ENCODE measurements around the gene OASL.

OASL gene

DNA sequence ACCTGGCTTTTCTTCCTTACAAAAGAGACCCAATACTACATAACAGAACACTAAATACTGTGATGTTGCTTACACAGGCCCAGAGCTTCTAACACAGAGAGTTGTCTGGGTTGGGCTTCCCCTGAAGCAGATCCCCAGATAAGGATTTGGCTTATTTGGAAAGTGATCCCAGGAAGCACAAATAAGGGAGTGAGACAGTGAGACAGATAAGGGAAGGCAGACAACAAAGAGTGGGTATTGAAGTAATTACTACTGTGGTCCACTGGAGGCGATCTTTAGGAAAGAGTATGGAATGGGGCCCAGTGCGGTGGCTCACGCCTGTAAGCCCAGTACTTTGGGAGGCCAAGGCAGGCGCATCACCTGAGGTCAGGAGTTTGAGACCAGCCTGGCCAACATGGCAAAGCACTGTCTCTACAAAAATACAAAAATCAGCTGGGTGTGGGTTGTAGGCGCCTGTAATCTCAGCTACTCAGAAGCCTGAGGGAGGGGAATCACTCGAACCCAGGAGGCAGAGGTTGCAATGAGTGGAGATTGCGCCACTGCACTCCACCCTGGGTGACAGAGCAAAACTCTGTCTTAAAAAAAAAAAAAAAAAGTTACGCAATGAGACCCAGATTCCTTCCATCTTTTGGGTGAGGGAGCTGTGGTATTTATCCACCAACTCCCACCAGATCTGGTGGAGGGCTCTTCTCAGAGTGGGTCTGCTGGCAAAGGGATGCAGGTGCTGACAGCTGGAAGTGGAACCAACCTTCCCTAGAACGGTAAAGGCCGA is 12.6 kb downstream of the OASL start:
- Histone ChIP-seq H2AFZ (ENCODE audit: low read length) (no peak overlapping the region), H3K36me3 (replicated peaks in 1 of 2; ENCODE audit: control insufficient read depth in 2 of 2, insufficient read depth in 2 of 2, low read length in 2 of 2) (no peaks in the 10 kb centered on the region), H3K23ac (ENCODE audit: low read depth, low read length, poor library complexity) (no peak overlapping the region), H3K79me1 (ENCODE audit: low read depth, low read length) (no peaks in the 10 kb centered on the region), H2BK12ac (ENCODE audit: low read length) (no peak overlapping the region), H4K8ac (ENCODE audit: low read depth, low read length) (no peak overlapping the region), H4K91ac (ENCODE audit: low read depth, low read length, poor library complexity) (no peak overlapping the region), H2BK15ac (ENCODE audit: low read length) (no peak overlapping the region), H3K27ac (replicated peaks; ENCODE audit: low read length) (no peak overlapping the region), H3K4me2 (ENCODE audit: insufficient read depth, low read length, poor library complexity, severe bottlenecking) (no peak overlapping the region), H2AK5ac (ENCODE audit: low read depth, low read length) (no peak overlapping the region), H3K4me3 (ENCODE audit: low read length in 2 of 2) (no peak overlapping the region), H3K27me3 (ENCODE audit: control insufficient read depth in 3 of 3, insufficient read depth in 3 of 3, low read depth in 1 of 3, low read length in 3 of 3) (peaks cover 0 to 9% (median 0%) of the 10 kb centered on the region in 3 experiments), H3K18ac (ENCODE audit: low read length) (no peak overlapping the region), H3K14ac (ENCODE audit: low read length) (no peak overlapping the region), H3K4me1 (ENCODE audit: control insufficient read depth in 2 of 2, insufficient read depth in 1 of 2, low read depth in 1 of 2, low read length in 2 of 2) (no peaks in the 10 kb centered on the region), H3K9me3 (replicated peaks in 1 of 2; ENCODE audit: control insufficient read depth in 2 of 2, insufficient read depth in 1 of 2, low read depth in 1 of 2, low read length in 2 of 2) (no peaks in the 10 kb centered on the region), H2BK120ac (ENCODE audit: low read depth, low read length) (no peak overlapping the region), H3K4ac (ENCODE audit: low read length) (no peak overlapping the region), H3K9ac (ENCODE audit: low read depth, low read length, poor library complexity) (no peak overlapping the region), H2BK5ac (ENCODE audit: low read length) (no peak overlapping the region)
- no peak for DNase-seq (ENCODE audit: low spot score)
- WGBS, 2 donors (ENCODE audit: extremely low coverage in 2 of 2, insufficient read length in 2 of 2, insufficient replicate concordance in 1 of 2): no CpG with 5 or more reads among the region's 10 CpGs

DNA sequence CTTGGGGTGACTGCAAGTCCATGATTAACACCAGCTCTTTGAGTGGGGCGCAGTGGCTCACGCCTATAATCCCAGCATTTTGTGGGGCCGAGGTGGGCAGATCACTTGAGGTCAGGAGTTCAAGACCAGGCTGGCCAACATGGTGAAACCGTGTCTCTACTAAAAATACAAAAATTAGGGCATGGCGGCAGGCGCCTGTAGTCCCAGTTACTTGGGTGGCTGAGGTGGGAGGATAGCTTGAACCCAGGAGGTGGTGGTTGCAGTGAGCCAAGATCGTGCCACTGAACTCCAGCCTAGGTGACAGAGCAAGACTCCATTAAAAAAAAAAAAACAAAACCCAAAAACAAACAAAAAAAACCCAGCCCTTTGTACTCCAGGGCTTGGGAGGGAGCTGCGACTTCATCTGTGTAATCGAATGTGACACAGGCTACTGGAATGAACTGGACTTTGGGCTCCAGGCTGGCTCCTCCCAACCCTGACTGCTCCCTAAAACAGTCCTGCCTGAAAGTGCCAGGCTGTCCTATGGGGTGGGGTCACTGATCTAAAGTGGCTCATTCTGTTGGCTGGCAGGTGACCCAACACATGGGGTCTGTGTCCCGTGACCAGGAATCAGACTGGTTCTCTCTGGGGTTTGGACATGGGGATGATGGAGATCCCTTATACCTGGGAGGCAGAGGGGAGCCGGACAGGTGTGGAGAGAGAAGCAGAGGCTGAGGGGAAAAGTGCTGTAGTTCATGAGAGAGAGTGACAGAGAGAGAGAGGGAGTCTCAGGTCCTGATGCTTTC is 13.4 kb downstream of the OASL start:
- WGBS, 2 donors (ENCODE audit: extremely low coverage in 2 of 2, insufficient read length in 2 of 2, insufficient replicate concordance in 1 of 2): no CpG with 5 or more reads among the region's 11 CpGs

DNA sequence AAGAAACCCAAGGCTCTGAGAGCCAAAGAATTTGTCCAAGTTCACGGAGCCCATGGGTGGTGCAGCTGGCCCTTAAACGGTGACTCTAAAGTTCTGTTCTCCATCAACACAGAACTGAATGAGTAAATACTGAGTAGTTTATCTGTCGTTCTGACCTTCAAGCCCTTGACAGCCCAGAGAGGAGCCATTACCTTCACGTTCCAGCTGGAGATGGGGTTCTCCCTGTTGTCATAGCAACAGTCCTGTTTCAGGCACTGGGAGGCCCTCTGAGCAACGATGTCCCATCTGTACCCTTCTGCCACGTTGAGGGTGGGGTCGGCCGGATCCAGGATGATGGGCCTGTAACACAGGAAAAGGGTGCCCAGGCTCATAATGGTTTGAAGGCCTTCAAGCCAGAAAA is 15.2 kb downstream of the OASL start:
- no peak overlapping the region for H2BK12ac ChIP-seq (ENCODE audit: low read length)
- H2BK15ac ChIP-seq (ENCODE audit: low read length): no peak overlapping the region

More for the DNA sequence above, 13.4 kb downstream of the OASL start:
- Histone ChIP-seq H3K14ac (ENCODE audit: low read length) (no peak overlapping the region), H3K23ac (ENCODE audit: low read depth, low read length, poor library complexity) (no peak overlapping the region), H3K79me1 (ENCODE audit: low read depth, low read length) (no peaks in the 10 kb centered on the region), H2BK12ac (ENCODE audit: low read length) (no peak overlapping the region), H2BK15ac (ENCODE audit: low read length) (no peak overlapping the region), H2AFZ (ENCODE audit: low read length) (no peak overlapping the region), H4K91ac (ENCODE audit: low read depth, low read length, poor library complexity) (no peak overlapping the region), H3K9me3 (replicated peaks in 1 of 2; ENCODE audit: control insufficient read depth in 2 of 2, insufficient read depth in 1 of 2, low read depth in 1 of 2, low read length in 2 of 2) (no peaks in the 10 kb centered on the region), H2AK5ac (ENCODE audit: low read depth, low read length) (no peak overlapping the region), H3K27me3 (ENCODE audit: control insufficient read depth in 3 of 3, insufficient read depth in 3 of 3, low read depth in 1 of 3, low read length in 3 of 3) (peaks cover 0 to 9% (median 0%) of the 10 kb centered on the region in 3 experiments), H3K9ac (ENCODE audit: low read depth, low read length, poor library complexity) (no peak overlapping the region), H3K18ac (ENCODE audit: low read length) (no peak overlapping the region), H3K36me3 (replicated peaks in 1 of 2; ENCODE audit: control insufficient read depth in 2 of 2, insufficient read depth in 2 of 2, low read length in 2 of 2) (no peaks in the 10 kb centered on the region), H3K27ac (replicated peaks; ENCODE audit: low read length) (no peak overlapping the region), H3K4ac (ENCODE audit: low read length) (no peak overlapping the region), H4K8ac (ENCODE audit: low read depth, low read length) (no peak overlapping the region), H3K4me2 (ENCODE audit: insufficient read depth, low read length, poor library complexity, severe bottlenecking) (no peak overlapping the region), H3K4me3 (ENCODE audit: low read length in 2 of 2) (no peak overlapping the region), H2BK120ac (ENCODE audit: low read depth, low read length) (no peak overlapping the region), H3K4me1 (ENCODE audit: control insufficient read depth in 2 of 2, insufficient read depth in 1 of 2, low read depth in 1 of 2, low read length in 2 of 2) (no peaks in the 10 kb centered on the region), H2BK5ac (ENCODE audit: low read length) (no peak overlapping the region)
- no peak for DNase-seq (ENCODE audit: low spot score)

DNA sequence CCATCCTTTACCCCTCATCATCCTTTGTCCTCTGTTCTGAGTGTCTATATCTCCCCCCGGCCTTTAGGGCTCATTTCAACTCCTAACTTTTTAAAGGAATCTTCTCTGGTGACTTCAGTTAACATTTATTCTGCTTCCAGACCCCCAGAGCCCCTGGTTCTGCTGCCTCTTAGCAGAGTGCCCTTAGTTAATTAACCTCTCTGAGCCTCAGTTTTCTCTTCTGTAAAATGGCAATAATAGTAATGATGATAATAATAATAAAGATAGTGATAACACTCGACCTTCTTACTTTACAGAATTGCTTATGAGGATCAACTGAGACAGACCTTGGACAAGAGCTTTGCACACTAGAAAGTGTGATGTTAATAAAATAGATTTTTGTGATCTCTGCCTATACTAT is 16.3 kb downstream of the OASL start:
- H3K9ac ChIP-seq (ENCODE audit: low read depth, low read length, poor library complexity): no peak overlapping the region
- no peak overlapping the region for H3K4ac ChIP-seq (ENCODE audit: low read length)
- H3K4me2 ChIP-seq (ENCODE audit: insufficient read depth, low read length, poor library complexity, severe bottlenecking): no peak overlapping the region
- H3K36me3 ChIP-seq (replicated peaks in 1 of 2; ENCODE audit: control insufficient read depth in 2 of 2, insufficient read depth in 2 of 2, low read length in 2 of 2): no peaks in the 10 kb centered on the region
- no peak overlapping the region for H3K27ac ChIP-seq (replicated peaks; ENCODE audit: low read length)
- H3K9me3 ChIP-seq (replicated peaks in 1 of 2; ENCODE audit: control insufficient read depth in 2 of 2, insufficient read depth in 1 of 2, low read depth in 1 of 2, low read length in 2 of 2): no peaks in the 10 kb centered on the region
- no peak overlapping the region for H3K14ac ChIP-seq (ENCODE audit: low read length)
- no peak overlapping the region for H4K8ac ChIP-seq (ENCODE audit: low read depth, low read length)
- H3K4me3 ChIP-seq (ENCODE audit: low read length in 2 of 2): no peak overlapping the region
- H4K91ac ChIP-seq (ENCODE audit: low read depth, low read length, poor library complexity): no peak overlapping the region
- no peak overlapping the region for H2BK5ac ChIP-seq (ENCODE audit: low read length)
- WGBS, 2 donors (ENCODE audit: extremely low coverage in 2 of 2, insufficient read length in 2 of 2, insufficient replicate concordance in 1 of 2): no CpG with 5 or more reads among the region's 2 CpGs
- H3K18ac ChIP-seq (ENCODE audit: low read length): no peak overlapping the region
- no peaks in the 10 kb centered on the region for H3K79me1 ChIP-seq (ENCODE audit: low read depth, low read length)
- H3K4me1 ChIP-seq (ENCODE audit: control insufficient read depth in 2 of 2, insufficient read depth in 1 of 2, low read depth in 1 of 2, low read length in 2 of 2): no peaks in the 10 kb centered on the region
- no peak for DNase-seq (ENCODE audit: low spot score)
- no peak overlapping the region for H2BK15ac ChIP-seq (ENCODE audit: low read length)
- peaks cover 0 to 13% (median 0%) of the 10 kb centered on the region in 3 experiments for H3K27me3 ChIP-seq (ENCODE audit: control insufficient read depth in 3 of 3, insufficient read depth in 3 of 3, low read depth in 1 of 3, low read length in 3 of 3)
- no peak overlapping the region for H2AFZ ChIP-seq (ENCODE audit: low read length)
- H2BK120ac ChIP-seq (ENCODE audit: low read depth, low read length): no peak overlapping the region
- H2BK12ac ChIP-seq (ENCODE audit: low read length): no peak overlapping the region
- H3K23ac ChIP-seq (ENCODE audit: low read depth, low read length, poor library complexity): no peak overlapping the region
- no peak overlapping the region for H2AK5ac ChIP-seq (ENCODE audit: low read depth, low read length)

More for the DNA sequence above, 15.2 kb downstream of the OASL start:
- H3K27me3 ChIP-seq (ENCODE audit: control insufficient read depth in 3 of 3, insufficient read depth in 3 of 3, low read depth in 1 of 3, low read length in 3 of 3): peaks cover 0 to 13% (median 0%) of the 10 kb centered on the region in 3 experiments
- H3K4me3 ChIP-seq (ENCODE audit: low read length in 2 of 2): no peak overlapping the region
- H2BK120ac ChIP-seq (ENCODE audit: low read depth, low read length): no peak overlapping the region
- no peaks in the 10 kb centered on the region for H3K36me3 ChIP-seq (replicated peaks in 1 of 2; ENCODE audit: control insufficient read depth in 2 of 2, insufficient read depth in 2 of 2, low read length in 2 of 2)
- no peaks in the 10 kb centered on the region for H3K79me1 ChIP-seq (ENCODE audit: low read depth, low read length)
- no peaks in the 10 kb centered on the region for H3K4me1 ChIP-seq (ENCODE audit: control insufficient read depth in 2 of 2, insufficient read depth in 1 of 2, low read depth in 1 of 2, low read length in 2 of 2)
- H2AFZ ChIP-seq (ENCODE audit: low read length): no peak overlapping the region
- no peak overlapping the region for H2BK5ac ChIP-seq (ENCODE audit: low read length)
- no peak overlapping the region for H4K91ac ChIP-seq (ENCODE audit: low read depth, low read length, poor library complexity)
- no peak overlapping the region for H3K14ac ChIP-seq (ENCODE audit: low read length)
- no peak overlapping the region for H3K18ac ChIP-seq (ENCODE audit: low read length)
- no CpG with 5 or more reads among the region's 8 CpGs for WGBS, 2 donors (ENCODE audit: extremely low coverage in 2 of 2, insufficient read length in 2 of 2, insufficient replicate concordance in 1 of 2)
- no peak overlapping the region for H3K4ac ChIP-seq (ENCODE audit: low read length)
- H2AK5ac ChIP-seq (ENCODE audit: low read depth, low read length): no peak overlapping the region
- H4K8ac ChIP-seq (ENCODE audit: low read depth, low read length): no peak overlapping the region
- H3K27ac ChIP-seq (replicated peaks; ENCODE audit: low read length): no peak overlapping the region
- no peak overlapping the region for H3K4me2 ChIP-seq (ENCODE audit: insufficient read depth, low read length, poor library complexity, severe bottlenecking)
- H3K9me3 ChIP-seq (replicated peaks in 1 of 2; ENCODE audit: control insufficient read depth in 2 of 2, insufficient read depth in 1 of 2, low read depth in 1 of 2, low read length in 2 of 2): no peaks in the 10 kb centered on the region
- DNase-seq (ENCODE audit: low spot score): no peak
- H3K23ac ChIP-seq (ENCODE audit: low read depth, low read length, poor library complexity): no peak overlapping the region
- no peak overlapping the region for H3K9ac ChIP-seq (ENCODE audit: low read depth, low read length, poor library complexity)

Data from neuronal stem cell (in vitro differentiated cells).